Mesenchymal stem cell (in vitro differentiated cells and primary cell): ENCODE measurements around the gene C10orf62. TPM values are rescaled to one million over a fixed set of nuclear protein-coding genes. Genes with fewer than 3 reads are reported as not detected.

Experiments
- DNase-seq: peaks from one replicate; pipeline ENCODE4 v3.0.0-alpha.2; 2013
- H2AFZ ChIP-seq: one replicate; pipeline ENCODE4 v1.6.1; 2013; ENCODE audit warnings: low read depth, mild to moderate bottlenecking, control low read depth, inconsistent platforms, low read length, moderate library complexity
- H2AK5ac ChIP-seq: 2 replicates; pipeline ENCODE4 v1.6.1; 2013; ENCODE audit warnings: low read length, moderate library complexity, mild to moderate bottlenecking, inconsistent platforms; ENCODE audit not compliant: severe bottlenecking
- H2BK120ac ChIP-seq: one replicate; pipeline ENCODE4 v1.6.1; 2013; ENCODE audit warnings: low read depth, mild to moderate bottlenecking, inconsistent platforms, low read length, moderate library complexity
- H2BK12ac ChIP-seq, 2 experiments: one replicate each; pipeline ENCODE4 v1.6.1; 2013; ENCODE audit warnings: inconsistent platforms in 2 of 2, low read length in 2 of 2, mild to moderate bottlenecking in 2 of 2, moderate library complexity in 2 of 2, control low read depth in 1 of 2
- H2BK15ac ChIP-seq: one replicate; pipeline ENCODE4 v1.6.1; 2013; ENCODE audit warnings: mild to moderate bottlenecking, low read depth, inconsistent platforms; ENCODE audit not compliant: poor library complexity, severe bottlenecking
- H2BK5ac ChIP-seq: 2 replicates; pipeline ENCODE4 v1.6.1; 2013; ENCODE audit warnings: low read depth, mild to moderate bottlenecking, low read length, control low read depth, inconsistent platforms; ENCODE audit not compliant: poor library complexity, severe bottlenecking
- H3K14ac ChIP-seq, 2 experiments: one replicate each; pipeline ENCODE4 v1.6.1; 2013; ENCODE audit warnings: inconsistent platforms in 2 of 2, low read length in 2 of 2, control low read depth in 1 of 2, mild to moderate bottlenecking in 1 of 2, moderate library complexity in 1 of 2
- H3K18ac ChIP-seq, 2 experiments: one replicate each; pipeline ENCODE4 v1.6.1; 2013; ENCODE audit warnings: inconsistent platforms in 2 of 2, low read length in 2 of 2, control low read depth in 1 of 2, low read depth in 1 of 2, mild to moderate bottlenecking in 1 of 2
- H3K23ac ChIP-seq, 2 experiments: one replicate each; pipeline ENCODE4 v1.6.1; 2013; ENCODE audit warnings: inconsistent platforms in 2 of 2, low read length in 2 of 2, mild to moderate bottlenecking in 2 of 2, moderate library complexity in 2 of 2, control low read depth in 1 of 2
- H3K27ac ChIP-seq: 2 replicates; pipeline ENCODE4 v1.5.1; 2013; ENCODE audit warnings: mild to moderate bottlenecking, moderate library complexity, low read length, control low read depth, inconsistent platforms; ENCODE audit not compliant: poor library complexity, severe bottlenecking
- H3K27me3 ChIP-seq, 2 experiments: 2 replicates each; pipeline versions ENCODE4 v1.6.1 to v1.7.0; 2013; ENCODE audit warnings: low read length in 2 of 2, mild to moderate bottlenecking in 2 of 2, moderate library complexity in 2 of 2, control low read depth in 1 of 2, inconsistent platforms in 1 of 2; ENCODE audit not compliant: control insufficient read depth in 1 of 2, insufficient read depth in 1 of 2
- H3K36me3 ChIP-seq, 2 experiments: 2 replicates each; pipeline versions ENCODE4 v1.6.1 to v1.7.0; 2013; ENCODE audit warnings: low read length in 2 of 2, control low read depth in 1 of 2, inconsistent platforms in 1 of 2, low read depth in 1 of 2, mild to moderate bottlenecking in 1 of 2; ENCODE audit not compliant: insufficient read depth in 2 of 2, control insufficient read depth in 1 of 2
- H3K4ac ChIP-seq, 2 experiments: one replicate each; pipeline ENCODE4 v1.6.1; 2013; ENCODE audit warnings: inconsistent platforms in 2 of 2, low read length in 2 of 2, mild to moderate bottlenecking in 2 of 2, moderate library complexity in 2 of 2, control low read depth in 1 of 2, low read depth in 1 of 2
- H3K4me1 ChIP-seq: 2 replicates; pipeline ENCODE4 v1.6.1; 2013; ENCODE audit warnings: low read depth, low read length, control low read depth; ENCODE audit not compliant: control insufficient read depth, insufficient read depth
- H3K4me2 ChIP-seq: 2 replicates; pipeline ENCODE4 v1.6.1; 2013; ENCODE audit warnings: low read length, mild to moderate bottlenecking, inconsistent platforms; ENCODE audit not compliant: poor library complexity, severe bottlenecking
- H3K4me3 ChIP-seq, 2 experiments: 2 replicates each; pipeline versions ENCODE4 v1.5.1 to v1.7.0; 2013; ENCODE audit warnings: low read length in 2 of 2, mild to moderate bottlenecking in 2 of 2, control low read depth in 1 of 2, low read depth in 1 of 2; ENCODE audit not compliant: insufficient read depth in 1 of 2
- H3K79me1 ChIP-seq: replicated peaks from 2 replicates; pipeline ENCODE4 v1.6.1; 2013; ENCODE audit warnings: mild to moderate bottlenecking, control low read depth, low read length, inconsistent platforms; ENCODE audit not compliant: poor library complexity, severe bottlenecking
- H3K9ac ChIP-seq: 2 replicates; pipeline ENCODE4 v1.7.0; 2013; ENCODE audit warnings: mild to moderate bottlenecking, low read length, moderate library complexity
- H3K9me3 ChIP-seq: 2 replicates; pipeline ENCODE4 v1.7.0; 2013; ENCODE audit warnings: mild to moderate bottlenecking, low read length; ENCODE audit not compliant: control insufficient read depth
- H4K8ac ChIP-seq: one replicate; pipeline ENCODE4 v1.6.1; 2013; ENCODE audit warnings: inconsistent platforms, mild to moderate bottlenecking, low read length, moderate library complexity
- H4K91ac ChIP-seq: one replicate; pipeline ENCODE4 v1.6.1; 2013; ENCODE audit warnings: mild to moderate bottlenecking, low read length, inconsistent platforms
- WGBS: methylation state at CpG from one replicate; pipeline ENCODE4 v1.1.7; 2013; ENCODE audit warnings: mixed read lengths; 5-methylcytosine and 5-hydroxymethylcytosine counted together
- polyA plus RNA-seq, 2 experiments: library from polyadenylated mRNA; stranded (reverse); fragments of 200-250 nt; gene quantifications; one replicate each; pipeline ENCODE4 v1.2.3, GENCODE V29; 2013

The C10orf62 gene, protein sequence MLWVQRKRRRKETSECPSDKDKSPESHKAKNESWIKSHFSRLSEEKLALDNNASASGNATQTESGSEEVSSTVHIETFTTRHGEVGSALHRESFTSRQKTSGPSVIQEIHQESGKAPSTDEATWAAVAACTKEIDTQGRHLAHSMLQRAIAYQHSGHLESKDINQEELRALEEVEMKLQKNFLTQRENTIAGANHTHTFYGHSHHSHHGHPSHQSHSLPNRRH
- polyA plus RNA-seq (2013, experiment 1 of 2): not detected
- polyA plus RNA-seq (2013, experiment 2 of 2): not detected

DNA sequence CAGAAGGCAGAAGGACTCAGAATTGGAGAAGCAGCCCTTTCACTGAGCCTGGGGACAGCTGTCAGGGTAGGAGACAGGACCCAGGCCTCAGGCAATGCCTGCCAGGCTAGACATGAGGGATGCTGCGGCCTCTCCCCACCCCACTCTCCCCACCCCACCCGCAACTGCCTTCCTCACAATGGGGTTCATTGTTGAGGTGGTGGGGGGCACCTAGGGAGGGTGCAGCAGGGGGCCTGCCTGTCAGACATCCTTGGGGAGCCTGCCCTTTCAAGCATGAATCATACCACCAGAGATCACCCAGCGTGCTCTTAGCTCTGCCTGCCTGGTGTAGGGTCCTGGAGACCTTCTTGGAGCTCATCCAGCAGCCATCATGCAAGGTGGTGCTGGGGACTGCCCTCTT, at the start of gene C10orf62:
TSS of gene C10orf62 (plus strand) at position 243 of the 400 bp plus-strand sequence. CDS start 177 bp downstream, outside the sequence.
- Histone ChIP-seq H3K14ac (no peak within 1 kb of the TSS), H3K4me2 (no peak within 1 kb of the TSS), H3K18ac (no peak within 1 kb of the TSS), H3K9ac (no peak within 1 kb of the TSS), H2BK12ac (no peak within 1 kb of the TSS), H3K79me1 (peaks cover 12% of the 10 kb centered on the region), H3K4me3 (no peak within 1 kb of the TSS), H4K91ac (no peak within 1 kb of the TSS), H2AFZ (no peak within 1 kb of the TSS), H2BK120ac (no peak within 1 kb of the TSS), H2BK5ac (no peak within 1 kb of the TSS), H3K9me3 (no peaks in the 10 kb centered on the region), H3K27ac (no peak within 1 kb of the TSS), H3K4me1 (peaks cover 40% of the 10 kb centered on the region), H2BK15ac (no peak within 1 kb of the TSS), H3K27me3 (no peaks in the 10 kb centered on the region), H4K8ac (no peak within 1 kb of the TSS), H3K23ac (no peak within 1 kb of the TSS), H2AK5ac (peak within 1 kb of the TSS; percentile 76), H3K36me3 (peaks cover 0 to 8% of the 10 kb centered on the region in 2 experiments), H3K4ac (no peak within 1 kb of the TSS)
- WGBS: 91% methylated on average over 1 of the region's 3 CpGs
- no peak for DNase-seq

DNA sequence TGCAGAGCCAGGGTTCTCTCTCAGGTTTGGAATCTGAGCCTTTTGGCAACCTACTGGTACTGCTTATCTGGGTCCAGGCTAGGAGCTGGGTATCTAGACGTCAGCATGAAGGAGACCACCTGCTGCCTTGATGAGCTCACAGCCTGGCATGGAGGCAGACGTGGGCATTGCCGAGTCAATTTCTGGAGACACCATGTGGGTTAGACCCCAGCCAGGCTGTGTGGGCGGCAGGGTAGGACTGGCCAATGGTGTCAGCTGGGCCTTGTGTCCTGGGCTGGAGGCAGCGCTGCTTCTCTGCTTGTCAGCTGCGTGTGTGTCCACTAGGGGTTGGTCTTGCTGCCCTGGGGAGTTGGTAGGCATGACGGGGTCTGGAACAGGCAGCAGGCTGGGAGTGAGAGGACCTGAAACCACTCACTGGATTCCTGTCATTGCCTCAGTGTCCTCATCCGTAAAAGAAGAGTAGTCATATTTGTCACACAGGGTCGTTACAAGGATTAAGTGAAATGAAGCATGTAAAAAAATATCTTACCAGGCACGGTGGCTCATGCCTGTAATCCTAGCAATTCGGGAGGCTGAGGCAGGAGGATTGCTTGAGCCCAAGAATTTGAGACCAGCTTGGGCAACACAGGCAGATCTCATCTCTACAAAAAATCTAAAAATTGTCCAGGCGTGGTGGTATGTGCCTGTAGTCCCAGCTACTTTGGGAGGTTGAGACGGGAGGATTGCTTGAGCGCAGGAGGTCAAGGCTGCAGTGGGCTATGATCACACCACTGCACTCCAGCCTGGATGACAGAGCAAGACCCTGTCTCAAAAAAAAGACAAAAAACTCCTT, 48.6 kb upstream of the C10orf62 start:
- WGBS: 94% methylated on average over 14 of the region's 14 CpGs
- peak overlapping the region; percentile 97 for H2AK5ac ChIP-seq
- H3K4me2 ChIP-seq: no peak overlapping the region
- peak overlapping the region; percentile 17 to 79 for H3K18ac ChIP-seq
- H2BK15ac ChIP-seq: no peak overlapping the region
- H3K4me3 ChIP-seq: peak overlapping the region in 1 of 2 experiments; percentile 43
- peaks cover 0 to 3% of the 10 kb centered on the region in 2 experiments for H3K36me3 ChIP-seq
- H2BK5ac ChIP-seq: peak overlapping the region; percentile 3
- no peak for DNase-seq
- peak overlapping the region; percentile 96 for H3K27ac ChIP-seq
- no peak overlapping the region for H2BK120ac ChIP-seq
- peak overlapping the region; percentile 58 for H4K8ac ChIP-seq
- peak overlapping the region; percentile 93 for H4K91ac ChIP-seq
- H3K9ac ChIP-seq: peak overlapping the region; percentile 81
- H2BK12ac ChIP-seq: peak overlapping the region; percentile 59 to 95
- no peak overlapping the region for H3K23ac ChIP-seq
- no peak overlapping the region for H2AFZ ChIP-seq
- peaks cover 18% of the 10 kb centered on the region for H3K79me1 ChIP-seq
- no peaks in the 10 kb centered on the region for H3K9me3 ChIP-seq
- peak overlapping the region in 1 of 2 experiments; percentile 19 for H3K14ac ChIP-seq
- H3K4ac ChIP-seq: peak overlapping the region; percentile 19 to 49
- peaks cover 46% of the 10 kb centered on the region for H3K4me1 ChIP-seq
- no peaks in the 10 kb centered on the region for H3K27me3 ChIP-seq

DNA sequence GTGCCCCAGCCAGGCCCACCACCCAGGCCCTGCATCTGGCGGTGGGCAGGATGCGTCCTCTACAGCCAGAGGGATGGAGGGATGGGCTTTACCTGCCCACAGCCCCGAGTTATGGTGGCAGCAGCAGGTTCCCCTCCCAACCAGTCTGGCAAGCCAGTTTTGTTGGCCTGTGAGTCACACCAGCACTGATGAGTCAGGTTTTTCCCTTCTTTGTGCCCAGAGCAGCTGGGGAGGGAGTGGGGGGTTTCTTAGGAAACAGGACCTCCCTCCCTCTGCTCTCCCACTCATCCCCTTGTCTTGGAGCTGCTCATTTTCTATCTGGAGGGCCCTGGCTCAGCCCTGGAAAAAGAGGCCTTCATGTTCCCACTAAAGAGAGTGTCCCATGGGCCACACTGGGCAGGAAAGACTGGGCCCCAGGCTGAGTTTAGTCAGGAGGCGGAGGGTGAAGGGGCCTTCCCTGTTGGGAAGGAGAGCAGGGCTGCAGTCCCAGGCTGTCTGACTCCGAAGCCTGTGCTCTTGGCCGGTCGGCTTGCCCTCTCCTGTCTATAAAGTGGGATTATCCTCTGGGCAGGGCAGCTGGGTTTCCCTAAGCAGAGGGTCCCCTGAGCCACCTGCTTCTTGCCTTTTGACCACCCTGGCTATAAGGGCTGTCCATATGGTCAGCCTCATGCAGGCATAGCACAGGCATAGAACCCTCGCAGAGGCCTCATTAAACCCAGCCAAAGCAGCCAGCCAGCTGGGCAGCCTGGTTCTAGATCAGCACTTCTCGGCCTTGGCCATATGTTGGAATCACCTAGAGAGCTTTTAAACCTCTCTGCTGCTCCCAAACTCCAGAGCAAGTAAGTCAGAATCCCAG, 47.1 kb upstream of the C10orf62 start:
- H4K91ac ChIP-seq: peak overlapping the region; percentile 92
- peak overlapping the region; percentile 81 to 100 for H2BK12ac ChIP-seq
- H3K4ac ChIP-seq: peak overlapping the region; percentile 62 to 88
- no peak overlapping the region for H3K4me2 ChIP-seq
- peak overlapping the region; percentile 95 for H2AK5ac ChIP-seq
- H3K14ac ChIP-seq: peak overlapping the region in 1 of 2 experiments; percentile 26
- H3K9ac ChIP-seq: peak overlapping the region; percentile 81
- peaks cover 0 to 8% of the 10 kb centered on the region in 2 experiments for H3K36me3 ChIP-seq
- H3K27ac ChIP-seq: peak overlapping the region; percentile 96
- peak overlapping the region in 1 of 2 experiments; percentile 61 for H3K4me3 ChIP-seq
- peak overlapping the region; percentile 90 for H2BK120ac ChIP-seq
- H3K18ac ChIP-seq: peak overlapping the region; percentile 90 to 91
- peak overlapping the region in 1 of 2 experiments; percentile 50 for H3K23ac ChIP-seq
- peak overlapping the region; percentile 54 for H2AFZ ChIP-seq
- no peaks in the 10 kb centered on the region for H3K9me3 ChIP-seq
- H2BK15ac ChIP-seq: peak overlapping the region; percentile 91
- H3K4me1 ChIP-seq: peaks cover 49% of the 10 kb centered on the region
- WGBS: 23% methylated on average over 7 of the region's 9 CpGs
- H2BK5ac ChIP-seq: peak overlapping the region; percentile 79
- DNase-seq: peak; percentile 97
- peak overlapping the region; percentile 88 for H4K8ac ChIP-seq
- peaks cover 16% of the 10 kb centered on the region for H3K79me1 ChIP-seq
- H3K27me3 ChIP-seq: no peaks in the 10 kb centered on the region
